NCI-H460 (cell line): Measurements from ENCODE around the gene WLS. TPM values are rescaled to one million over a fixed set of nuclear protein-coding genes. Genes with fewer than 3 reads are reported as not detected.
"Not testable (repeated sequence)": the region's sequence is repeated elsewhere in the genome, so short reads cannot be mapped to it uniquely, and the experiment has no call there.

Experiments used
- DNase-seq: peaks from one replicate; pipeline ENCODE4 v3.0.0-alpha.2; 2016; ENCODE audit warnings: low read depth; ENCODE audit errors: extremely low read depth
- polyA plus RNA-seq: library from polyadenylated mRNA; depleted of rRNA; stranded (reverse); fragments of >200 nt; gene quantifications from 2 replicates; pipeline ENCODE4 v1.2.3, GENCODE V29; 2014; cell fraction: nucleus; rRNA removed
- total RNA-seq: library from RNA; depleted of rRNA; stranded (reverse); fragments of >200 nt; shearing (Covaris generic); gene quantifications from 2 replicates; pipeline ENCODE4 v1.2.3, GENCODE V29; 2014; rRNA removed

The WLS gene
- 21.7 and 27.3 TPM in 2 replicates for total RNA-seq
- 18.6 and 30.4 TPM in 2 replicates for polyA plus RNA-seq

DNA sequence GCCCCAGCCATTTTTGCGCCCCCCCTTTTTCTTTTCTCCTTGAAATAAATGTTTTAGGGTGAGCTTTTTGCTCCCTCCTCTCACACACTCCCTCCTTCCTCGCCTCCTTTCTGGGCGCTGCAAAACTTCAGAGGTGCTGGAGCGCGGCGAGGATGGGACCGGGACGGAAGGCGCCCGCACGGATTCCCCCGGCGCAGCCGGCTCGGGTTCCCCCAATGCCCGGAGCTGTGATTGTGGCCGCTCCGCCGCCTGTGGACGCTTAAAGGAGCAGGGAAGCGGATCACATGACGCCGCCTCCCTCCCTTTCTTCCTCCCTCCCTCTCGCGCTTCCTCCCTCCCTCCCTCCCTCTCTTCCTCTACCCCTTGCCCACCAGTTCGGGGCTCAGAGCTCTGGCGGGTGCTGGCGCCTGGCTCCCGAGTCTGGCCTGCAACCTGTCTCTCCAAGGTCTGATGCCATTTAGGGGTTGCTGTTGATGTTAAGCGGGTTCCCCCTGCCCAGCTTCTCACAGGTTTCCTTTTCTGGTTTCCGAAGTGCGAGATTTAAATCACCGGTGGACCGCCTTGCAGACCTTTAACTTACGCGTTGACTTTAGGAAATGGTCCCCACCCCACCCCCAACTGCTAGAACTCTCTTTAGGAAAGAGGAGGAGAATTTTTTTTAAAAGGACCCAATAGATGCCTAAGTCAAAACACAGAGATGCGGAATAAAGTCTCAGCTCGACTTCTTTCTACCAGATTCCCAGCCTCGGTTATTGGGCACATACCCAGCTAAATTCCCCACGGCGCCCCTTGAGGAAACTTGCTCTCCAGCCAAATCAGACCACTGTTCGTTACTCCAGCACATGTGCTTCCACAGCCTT, at the start of gene WLS:
Gene WLS, minus strand, starts transcription at position 235 of the 860 bp plus-strand sequence. Its CDS starts 224 bp downstream, at position 11.
- DNase-seq: peak; percentile 50

DNA sequence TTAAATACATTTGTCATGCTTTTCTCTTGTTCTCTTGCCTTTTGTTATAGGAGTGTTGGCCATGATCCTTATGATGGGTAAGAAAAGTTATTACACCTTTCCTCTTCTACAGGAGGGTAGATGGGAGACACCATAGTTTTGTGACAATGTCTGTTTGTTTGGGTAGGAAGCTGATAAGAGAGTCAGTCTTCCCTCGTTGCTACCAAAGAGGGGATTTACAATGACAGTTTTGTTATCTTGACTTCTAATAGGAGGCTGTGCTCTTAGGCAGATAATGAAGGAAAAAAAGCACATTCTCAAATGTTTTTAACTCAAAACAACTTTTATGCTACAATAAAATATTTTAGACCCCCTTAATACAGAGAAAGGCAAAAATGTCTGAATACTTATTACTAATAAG, 48.0 kb upstream of the WLS start:
- no peak for DNase-seq

DNA sequence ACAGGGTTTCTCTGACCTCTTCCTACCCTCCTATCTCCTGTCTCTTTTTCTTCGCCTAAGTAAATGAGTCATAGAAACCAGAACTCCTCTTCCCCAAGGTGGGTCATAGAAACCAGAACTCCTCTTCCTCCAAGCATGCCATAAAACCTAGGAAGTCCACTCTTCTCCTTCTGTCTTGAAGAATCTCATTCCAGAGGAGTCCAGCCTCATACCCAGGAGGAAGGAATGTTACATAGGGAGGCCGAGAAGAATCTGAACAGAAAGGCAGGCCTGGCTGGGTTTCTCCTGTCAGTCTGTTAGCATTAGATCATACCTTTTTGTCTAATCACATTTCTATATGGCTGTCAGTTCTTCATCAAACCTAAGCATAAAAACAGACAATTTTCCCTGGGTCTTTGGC, 47.5 kb upstream of the WLS start:
- no peak for DNase-seq

DNA sequence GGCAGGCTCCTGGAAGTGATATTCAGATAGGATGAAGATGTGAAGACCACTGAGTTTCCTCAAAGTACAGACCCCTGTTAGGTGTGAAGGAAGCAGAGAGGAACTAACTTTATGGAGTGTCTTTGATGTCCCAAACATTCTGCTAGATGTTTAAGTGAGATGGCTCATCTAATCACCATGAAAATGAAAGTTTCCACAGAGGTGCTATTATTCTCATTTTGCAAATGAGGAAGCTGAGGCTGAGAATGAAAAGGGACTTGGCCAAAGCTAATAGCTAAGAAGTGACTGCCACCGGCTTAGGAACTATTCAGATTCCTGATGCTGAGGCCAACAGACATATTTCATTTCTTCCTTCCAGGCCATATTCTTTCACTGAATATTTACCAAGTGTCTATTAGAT, 45.9 kb upstream of the WLS start:
- DNase-seq: no peak

DNA sequence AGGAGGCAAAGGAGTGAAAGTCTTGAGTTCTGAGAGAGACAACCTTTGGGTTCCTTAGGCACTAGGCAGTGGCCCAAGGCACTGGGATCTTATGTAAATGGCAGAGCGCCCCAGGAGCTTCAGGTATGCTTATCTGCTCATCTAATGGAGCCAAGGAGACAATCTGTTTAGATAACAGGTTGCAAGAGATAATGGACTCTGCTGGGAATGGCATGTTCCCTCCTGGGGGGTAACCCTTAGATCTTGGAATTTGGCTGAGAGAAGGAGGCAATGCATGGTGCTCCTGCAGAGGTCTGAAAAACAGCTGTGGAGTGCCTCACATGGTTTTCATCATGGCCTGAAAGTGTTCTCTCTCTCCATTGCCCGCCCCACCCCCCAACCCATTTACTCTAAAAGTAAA, 44.1 kb upstream of the WLS start:
- no peak for DNase-seq

DNA sequence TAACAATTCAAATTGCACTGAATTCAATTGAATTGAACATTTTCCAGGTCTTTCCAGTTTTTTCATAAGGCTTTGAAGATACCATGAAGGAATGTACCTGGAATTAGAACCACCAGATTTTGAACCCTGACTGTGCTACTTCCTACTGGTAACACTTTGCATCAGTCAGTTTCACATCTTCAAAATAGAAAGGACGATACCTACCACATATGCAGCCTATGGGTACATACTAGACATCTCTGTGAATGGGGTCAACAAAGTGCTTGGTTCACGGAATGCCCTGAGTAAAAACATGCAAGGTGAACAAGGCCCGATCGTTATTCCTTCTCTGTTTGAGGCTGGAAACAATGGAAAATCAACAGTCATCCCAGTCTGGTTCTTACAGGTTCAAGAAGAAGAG, 41.2 kb upstream of the WLS start:
- DNase-seq: no peak

DNA sequence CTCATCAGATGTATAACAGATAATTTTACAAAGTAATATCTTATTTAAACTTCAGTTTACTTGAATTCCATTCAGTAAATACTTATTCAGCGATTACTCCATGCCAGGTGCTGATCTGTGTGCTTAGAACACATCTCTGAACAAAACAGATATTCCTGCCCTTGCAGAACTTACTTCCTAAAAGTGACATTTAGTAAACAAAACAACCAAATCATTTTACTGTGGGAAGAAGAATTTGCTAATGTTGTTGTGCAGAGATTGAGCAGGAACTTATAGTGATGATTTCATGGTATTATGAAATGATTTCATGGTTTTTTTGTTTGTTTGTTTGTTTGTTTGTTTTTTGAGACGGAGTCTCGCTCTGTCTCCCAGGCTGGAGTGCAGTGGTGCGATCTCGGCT, 39.3 kb upstream of the WLS start:
- DNase-seq: no peak

DNA sequence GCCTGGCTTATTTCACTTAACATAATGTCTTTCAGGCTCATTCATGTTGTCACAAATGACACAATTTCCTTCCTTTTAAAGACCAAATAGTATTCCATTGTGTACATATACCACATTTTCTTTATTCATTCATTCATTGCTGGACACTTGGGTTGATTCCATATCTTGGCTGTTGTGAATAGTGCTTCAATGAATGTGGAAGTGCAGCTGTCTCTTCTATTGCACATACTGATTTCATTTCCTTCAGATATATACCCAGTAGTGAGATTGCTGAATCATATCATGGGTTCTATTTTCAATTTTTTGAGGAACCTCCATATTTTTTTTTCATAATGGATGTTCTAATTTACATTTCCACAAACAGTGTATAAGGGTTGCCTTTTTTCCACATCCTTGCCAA, 38.6 kb upstream of the WLS start:
- DNase-seq: no peak

DNA sequence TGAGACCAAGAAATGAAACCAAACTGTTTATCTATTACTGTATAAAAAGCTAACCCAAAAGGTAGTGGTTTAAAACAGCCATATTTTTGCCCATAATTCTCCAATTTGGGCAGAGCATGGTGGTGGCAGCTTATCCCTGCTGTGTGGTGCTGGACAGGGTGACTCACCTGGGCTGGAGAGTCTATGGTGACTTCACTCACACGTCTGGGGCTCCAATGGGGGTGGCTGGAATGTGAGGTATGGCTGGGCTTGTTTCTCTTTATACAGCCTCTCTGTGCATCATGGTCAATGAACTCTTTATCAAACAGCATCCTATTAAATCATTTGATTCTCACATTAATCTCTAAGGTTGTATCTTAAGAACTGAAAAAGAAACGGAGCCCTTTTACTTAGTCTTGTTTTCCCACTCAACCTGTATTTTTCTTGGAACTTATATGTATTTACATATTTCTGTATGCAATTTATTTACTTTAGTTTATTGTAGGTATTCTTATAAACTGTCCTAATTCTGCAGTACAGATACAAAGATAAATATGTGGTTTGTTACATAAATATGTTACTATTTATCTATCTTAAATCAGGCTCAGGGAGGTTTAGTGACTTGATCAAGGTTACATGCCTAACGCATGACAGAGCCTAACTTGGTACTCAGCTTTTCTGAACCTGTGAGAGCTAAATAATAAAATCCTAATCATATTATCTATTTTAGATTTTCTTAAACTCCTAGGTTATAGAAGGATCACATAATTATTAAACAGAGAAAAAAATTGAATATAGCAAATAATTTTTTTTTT, 37.5 kb upstream of the WLS start:
- peak; percentile 3 for DNase-seq

DNA sequence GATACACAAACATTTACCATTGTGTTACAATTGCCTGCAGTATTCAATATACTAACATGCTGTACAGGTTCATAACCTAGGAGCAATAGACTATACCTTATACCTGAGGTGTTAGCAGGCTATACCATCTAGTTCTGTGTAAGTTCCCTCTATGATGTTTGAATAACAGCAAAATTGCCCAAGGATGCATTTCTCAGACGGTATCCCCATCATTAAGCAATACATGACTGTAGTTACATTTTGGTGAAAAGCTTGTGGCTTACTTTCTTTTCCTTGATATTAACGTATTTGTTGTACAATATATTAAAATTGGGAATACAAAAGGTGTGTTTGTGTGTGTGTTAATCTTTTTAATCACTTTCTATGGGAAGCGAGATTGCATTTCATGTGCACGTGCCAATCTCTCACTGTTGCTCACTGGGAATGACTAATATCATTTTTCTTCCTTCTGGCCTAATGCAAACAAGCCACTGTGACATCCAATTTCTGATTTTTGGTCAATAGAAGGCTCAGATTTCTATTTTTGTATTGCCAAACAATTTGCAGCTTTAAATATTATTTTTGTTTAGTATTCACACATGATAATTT, 36.7 kb upstream of the WLS start:
- no peak for DNase-seq

DNA sequence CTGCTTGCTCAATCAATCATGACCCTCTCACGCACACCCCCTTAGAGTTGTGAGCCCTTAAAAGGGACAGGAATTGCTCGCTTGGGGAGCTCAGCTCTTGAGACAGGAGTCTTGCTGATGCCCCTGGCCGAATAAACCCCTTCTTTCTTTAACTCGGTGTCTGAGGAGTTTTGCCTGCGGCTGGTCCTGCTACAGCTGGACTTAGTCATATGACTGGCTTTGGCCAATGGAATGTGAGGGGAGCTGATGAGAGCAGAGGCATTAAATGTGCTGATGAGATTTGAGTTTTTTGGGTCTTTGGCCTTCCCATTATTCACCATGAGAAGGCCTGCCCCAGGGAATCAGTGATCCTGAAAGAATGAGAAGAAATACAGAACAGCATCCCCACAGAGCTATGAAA, 24.5 kb upstream of the WLS start:
- not testable (repeated sequence) for DNase-seq

DNA sequence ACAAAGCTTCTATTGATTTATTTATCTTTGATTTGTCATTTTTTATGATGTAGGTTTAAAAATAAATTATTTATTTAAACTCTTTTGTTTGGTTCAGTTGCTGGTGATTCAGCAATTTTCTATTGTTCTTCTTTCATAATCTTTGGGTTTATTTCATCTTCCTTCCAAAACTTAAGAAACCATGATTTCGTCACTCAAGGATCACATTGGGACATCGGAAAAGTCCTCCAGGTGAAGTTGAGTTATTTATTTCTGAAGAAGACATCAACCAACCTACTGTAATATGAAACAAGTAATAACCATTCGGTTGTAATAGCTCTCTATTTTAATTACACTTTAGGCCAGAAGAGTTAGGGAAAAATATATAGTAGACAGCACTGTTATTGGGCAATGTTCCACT, 23.0 kb upstream of the WLS start:
- no peak for DNase-seq

DNA sequence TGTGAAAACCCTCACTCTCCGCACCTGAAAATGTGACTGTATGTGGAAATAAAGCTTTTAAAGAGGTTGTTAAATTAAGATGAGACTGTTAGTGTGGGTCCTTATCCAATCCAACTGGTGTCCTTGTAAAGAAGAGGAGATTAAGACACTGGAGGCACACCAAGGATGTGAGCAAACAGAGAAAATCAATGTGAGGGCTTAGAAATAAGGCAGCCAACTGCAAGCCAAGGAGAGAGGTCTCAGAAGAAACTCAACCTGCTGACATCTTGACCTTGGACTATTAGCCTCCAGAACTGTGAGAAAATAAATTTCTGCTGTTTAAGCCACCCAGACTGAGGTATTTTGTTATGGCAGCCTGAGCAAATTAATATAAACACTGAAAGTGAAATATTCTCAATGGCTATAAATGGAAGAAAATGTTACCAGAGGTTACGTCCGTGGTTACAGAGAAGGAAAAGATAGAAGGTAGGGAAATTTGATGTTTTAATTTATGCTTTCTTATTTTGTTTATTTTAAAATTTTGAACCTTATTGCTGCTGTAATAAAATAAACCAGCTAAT, 22.4 kb upstream of the WLS start:
- no peak for DNase-seq

DNA sequence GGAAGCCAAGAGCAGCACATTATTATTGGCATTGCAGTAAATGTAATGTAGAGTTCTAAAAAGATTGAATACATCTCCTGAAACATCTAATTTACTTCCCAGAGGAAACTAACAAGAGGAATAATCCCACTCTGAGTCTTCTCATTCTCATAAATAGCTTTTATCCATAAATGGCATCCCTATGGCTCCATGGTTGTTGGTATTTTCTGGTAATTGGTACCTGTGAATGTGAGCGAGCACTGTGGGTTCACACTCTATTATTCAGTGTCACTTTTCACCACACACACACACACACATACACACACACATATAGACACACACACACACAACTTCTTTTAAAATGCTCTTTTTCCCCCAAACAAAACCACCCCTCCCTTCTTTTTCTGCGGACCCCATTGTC, 4.7 kb upstream of the WLS start:
- DNase-seq: no peak

DNA sequence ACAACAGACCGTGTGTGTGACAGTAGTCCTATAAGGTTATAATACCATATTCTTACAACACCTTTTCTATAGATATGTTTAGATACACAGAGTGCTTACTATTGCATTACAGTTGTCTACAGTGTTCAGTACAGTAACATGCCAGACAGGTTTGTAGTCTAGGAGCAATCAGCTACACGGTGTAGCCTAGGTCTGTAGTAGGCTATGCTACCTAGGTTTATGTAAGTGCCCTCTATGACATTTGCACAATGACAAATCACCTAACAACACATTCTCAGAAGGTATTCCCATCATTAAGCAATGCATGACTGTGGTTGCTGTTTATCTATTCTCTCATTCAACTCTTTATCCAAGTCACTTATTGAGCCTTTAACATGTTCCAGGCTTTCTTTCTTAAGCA, 1.8 kb upstream of the WLS start:
- DNase-seq: no peak

DNA sequence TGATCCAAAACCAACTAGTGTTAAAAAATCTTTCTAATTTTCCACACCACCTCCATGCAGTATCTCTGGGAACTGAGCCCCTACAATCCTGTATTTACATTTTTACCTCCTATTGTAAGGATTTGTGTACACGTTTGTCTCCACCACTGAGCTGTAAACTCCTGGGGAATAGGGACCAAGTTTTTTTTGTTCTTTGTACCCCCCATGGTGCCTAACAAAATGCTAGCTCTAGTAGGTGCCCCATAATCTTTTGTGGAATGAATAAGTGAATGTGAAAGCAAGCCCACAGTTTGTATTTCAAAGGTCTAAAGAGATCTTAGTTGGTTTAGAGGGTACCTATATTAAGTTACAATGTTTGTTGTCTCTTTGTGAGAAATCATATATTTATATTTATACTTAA, 879 bp upstream of the WLS start:
- DNase-seq: no peak

DNA sequence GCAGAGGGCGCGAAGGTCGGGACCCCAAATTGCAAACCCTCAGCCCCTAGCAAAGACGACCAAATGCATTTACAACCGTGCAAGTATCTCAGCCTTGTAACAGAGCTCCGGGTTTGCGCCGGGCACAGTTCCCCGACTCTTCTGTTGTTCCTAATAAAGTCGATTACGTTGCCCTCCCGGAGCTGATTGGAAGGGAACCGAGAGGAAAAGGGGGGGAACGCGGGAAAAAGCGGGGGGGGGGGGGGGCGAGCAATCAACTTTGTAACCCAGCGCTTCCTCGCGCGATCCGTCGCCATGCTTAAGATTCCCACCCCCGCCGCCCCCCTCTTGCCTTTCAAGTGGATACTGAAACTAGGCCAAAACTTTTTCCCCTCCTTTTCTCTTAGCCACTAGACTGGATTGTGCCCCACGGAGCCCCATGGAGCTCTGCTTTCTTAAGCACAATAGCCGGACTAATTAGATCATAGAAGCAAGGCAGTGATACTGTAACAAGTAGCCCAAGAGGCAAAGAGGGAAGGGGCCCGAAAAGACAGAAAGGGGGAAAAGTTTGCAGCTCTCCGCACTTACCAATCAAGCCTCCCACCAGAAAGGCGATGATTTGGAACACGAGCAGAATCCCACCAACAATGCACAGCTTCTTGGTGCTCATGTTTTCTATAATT, 565 bp downstream of the WLS start:
- peak; percentile 18 for DNase-seq

DNA sequence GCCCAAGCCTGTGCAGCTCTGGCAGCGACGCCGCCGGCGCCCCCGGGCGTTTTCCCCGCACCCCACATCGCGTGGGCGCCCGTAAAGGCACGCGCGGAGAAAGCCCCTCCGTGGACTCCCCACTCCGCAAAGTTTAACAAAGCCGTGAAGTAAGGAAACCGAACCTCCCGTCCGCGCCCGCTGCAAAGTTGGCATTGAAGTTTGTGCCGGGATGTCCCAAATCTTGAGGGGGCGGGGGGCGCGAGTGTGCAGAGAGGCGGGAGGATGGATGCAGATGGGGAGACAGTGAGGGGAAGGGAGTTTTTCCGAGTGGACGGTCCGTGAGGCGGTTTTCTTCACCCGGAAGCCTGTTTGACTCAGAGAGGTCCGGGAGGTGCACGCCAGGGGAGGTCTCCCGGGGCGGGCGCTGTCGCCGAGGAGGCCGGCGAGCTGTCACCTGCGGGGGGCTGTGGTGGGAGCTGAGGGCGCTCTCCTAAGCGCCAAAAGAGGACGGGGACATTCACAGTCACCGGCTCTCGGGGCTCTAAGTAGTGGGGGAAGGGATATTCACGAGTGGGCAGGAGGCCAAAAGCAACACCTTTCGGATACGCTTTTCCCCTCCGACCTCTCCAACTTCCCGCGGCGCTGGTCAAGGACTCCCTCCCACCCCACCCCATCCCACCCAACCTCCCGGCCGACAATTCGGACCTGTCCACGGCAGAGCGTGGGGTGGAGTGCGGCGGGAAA, 1.3 kb downstream of the WLS start:
- no peak for DNase-seq

DNA sequence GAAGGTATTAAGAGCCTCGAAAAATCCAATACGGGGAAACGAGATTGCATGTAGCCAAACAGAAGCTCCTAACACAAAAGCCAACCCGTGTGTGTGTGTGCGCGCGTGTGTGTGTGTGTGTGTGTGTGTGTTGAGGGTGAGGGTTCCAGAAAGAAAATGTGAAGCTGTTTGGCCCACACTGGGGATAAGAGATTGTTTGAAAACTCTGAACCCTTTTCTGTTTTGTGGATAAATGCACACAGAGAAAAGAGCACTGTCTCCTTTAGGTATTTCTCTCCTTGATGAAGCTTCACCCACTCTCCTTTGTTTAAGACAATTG, 1.9 kb downstream of the WLS start:
- no peak for DNase-seq
